ENCODE results near the gene LAPTM4A. TPM values are rescaled to one million over a fixed set of nuclear protein-coding genes. Genes with fewer than 3 reads are reported as not detected.

The LAPTM4A gene
- total RNA-seq, 2 donors from 2014 or later, result 285 to 291 TPM

- Histone ChIP-seq H3K27ac (ENCODE audit: low read depth, low read length) (peak overlapping the region; percentile 30), H3K4me3 (ENCODE audit: low read length) (peak overlapping the region; percentile 91), H3K27me3 (ENCODE audit: control insufficient read depth, insufficient read depth, low read length, poor library complexity, severe bottlenecking) (no peaks in the 10 kb centered on the region), H3K4me1 (ENCODE audit: control insufficient read depth, insufficient read depth, low read length) (no peaks in the 10 kb centered on the region), H3K9ac (ENCODE audit: extremely low read depth, low read length, poor library complexity, severe bottlenecking) (peak overlapping the region; percentile 31), H3K9me3 (ENCODE audit: control insufficient read depth, low read length) (no peaks in the 10 kb centered on the region), H3K36me3 (ENCODE audit: control insufficient read depth, insufficient read depth, low read length) (no peaks in the 10 kb centered on the region)
- Mint-ChIP-seq H3K27ac (peak overlapping the region; percentile 37), H3K27me3 (ENCODE audit: insufficient read depth) (no peaks in the 10 kb centered on the region), H3K4me1 (peaks cover 23% of the 10 kb centered on the region), H3K9me3 (no peaks in the 10 kb centered on the region), H3K4me3 (peak overlapping the region; percentile 79), H3K36me3 (ENCODE audit: low read depth) (peaks cover 17% of the 10 kb centered on the region)
- TF ChIP-seq CTCF (conservative IDR thresholded peaks at IDR 0.05), result no peak
- 0% methylated on average over 3 to 7 of the region's 8 CpGs for WGBS, 2 experiments (ENCODE audit: insufficient coverage in 1 of 2, insufficient read length in 1 of 2)
- no peak for DNase-seq
These were observed 62.1 kb downstream of the LAPTM4A start for GRCh38 chr2:19989342-19989666.

GRCh38 chr2:19988600-19988999 is 62.8 kb downstream of the LAPTM4A start:
- peaks cover 23% of the 10 kb centered on the region for H3K4me1 Mint-ChIP-seq
- H3K27ac Mint-ChIP-seq, result no peak overlapping the region
- no peak for TF ChIP-seq CTCF (conservative IDR thresholded peaks at IDR 0.05)
- peak overlapping the region; percentile 79 for H3K4me3 Mint-ChIP-seq
- H3K36me3 Mint-ChIP-seq (ENCODE audit: low read depth), result peaks cover 14% of the 10 kb centered on the region
- H3K27me3 ChIP-seq (ENCODE audit: control insufficient read depth, insufficient read depth, low read length, poor library complexity, severe bottlenecking), result no peaks in the 10 kb centered on the region
- DNase-seq, result no peak
- 74 to 100% methylated on average over 1 to 2 of the region's 2 CpGs for WGBS, 2 experiments (ENCODE audit: insufficient coverage in 1 of 2, insufficient read length in 1 of 2)
- no peak overlapping the region for H3K9ac ChIP-seq (ENCODE audit: extremely low read depth, low read length, poor library complexity, severe bottlenecking)
- no peaks in the 10 kb centered on the region for H3K4me1 ChIP-seq (ENCODE audit: control insufficient read depth, insufficient read depth, low read length)
- no peaks in the 10 kb centered on the region for H3K36me3 ChIP-seq (ENCODE audit: control insufficient read depth, insufficient read depth, low read length)
- H3K9me3 ChIP-seq (ENCODE audit: control insufficient read depth, low read length), result no peaks in the 10 kb centered on the region
- H3K9me3 Mint-ChIP-seq, result no peaks in the 10 kb centered on the region
- H3K27me3 Mint-ChIP-seq (ENCODE audit: insufficient read depth), result no peaks in the 10 kb centered on the region
- H3K4me3 ChIP-seq (ENCODE audit: low read length), result peak overlapping the region; percentile 91
- H3K27ac ChIP-seq (ENCODE audit: low read depth, low read length), result no peak overlapping the region

- 98 to 100% methylated on average over 2 to 5 of the region's 5 CpGs for WGBS, 2 experiments (ENCODE audit: insufficient coverage in 1 of 2, insufficient read length in 1 of 2)
- Histone ChIP-seq H3K9me3 (ENCODE audit: control insufficient read depth, low read length) (no peaks in the 10 kb centered on the region), H3K4me1 (ENCODE audit: control insufficient read depth, insufficient read depth, low read length) (no peaks in the 10 kb centered on the region), H3K27me3 (ENCODE audit: control insufficient read depth, insufficient read depth, low read length, poor library complexity, severe bottlenecking) (no peaks in the 10 kb centered on the region), H3K9ac (ENCODE audit: extremely low read depth, low read length, poor library complexity, severe bottlenecking) (no peak overlapping the region), H3K27ac (ENCODE audit: low read depth, low read length) (no peak overlapping the region), H3K4me3 (ENCODE audit: low read length) (peak overlapping the region; percentile 91), H3K36me3 (ENCODE audit: control insufficient read depth, insufficient read depth, low read length) (no peaks in the 10 kb centered on the region)
- no peak overlapping the region for H3K4me3 Mint-ChIP-seq
- peaks cover 23% of the 10 kb centered on the region for H3K4me1 Mint-ChIP-seq
- H3K9me3 Mint-ChIP-seq, result no peaks in the 10 kb centered on the region
- peaks cover 14% of the 10 kb centered on the region for H3K36me3 Mint-ChIP-seq (ENCODE audit: low read depth)
- no peak for TF ChIP-seq CTCF (conservative IDR thresholded peaks at IDR 0.05)
- no peak overlapping the region for H3K27ac Mint-ChIP-seq
- no peak for DNase-seq
- no peaks in the 10 kb centered on the region for H3K27me3 Mint-ChIP-seq (ENCODE audit: insufficient read depth)
These were observed 63.5 kb downstream of the LAPTM4A start for GRCh38 chr2:19987936-19988335.

Other genes starting within 250 kb of the LAPTM4A start
- gene TTC32, start 149.6 kb downstream of the LAPTM4A start, total RNA-seq, result 10 to 100 TPM; 10.2 to 13.0 TPM
- 10 to 100 TPM; 11.3 to 13.5 TPM for gene WDR35, start 61.5 kb downstream of the LAPTM4A start, total RNA-seq
- 10 to 100 TPM; 38.5 to 44.7 TPM for gene MATN3, start 39.0 kb downstream of the LAPTM4A start, total RNA-seq
- gene SDC1, start 173.5 kb upstream of the LAPTM4A start, total RNA-seq, result 10 to 100 TPM; 12.7 to 19.2 TPM

Data from endodermal cell (in vitro differentiated cells).